Fibroblast of peridontal ligament (primary cell): ENCODE measurements around the gene PRKCB.

Source experiments
- DNase-seq: peaks from one replicate; pipeline ENCODE4 v3.0.0-alpha.2; 2010; ENCODE audit errors: extremely low read depth

PRKCB gene

GRCh38 chr16:24166661-24167528 is 331.1 kb downstream of the PRKCB start:
- no peak for DNase-seq

- no peak for DNase-seq
These were observed 333.1 kb downstream of the PRKCB start for GRCh38 chr16:24168856-24169255.

- no peak for DNase-seq
These were observed 334.6 kb downstream of the PRKCB start for GRCh38 chr16:24170407-24170806.

GRCh38 chr16:24174504-24174903 is 338.7 kb downstream of the PRKCB start:
- no peak for DNase-seq

GRCh38 chr16:24174957-24175356 is 339.2 kb downstream of the PRKCB start:
- DNase-seq, result no peak

GRCh38 chr16:24178496-24178895 is 342.7 kb downstream of the PRKCB start:
- no peak for DNase-seq

- DNase-seq, result no peak
These were observed 344.7 kb downstream of the PRKCB start for GRCh38 chr16:24180451-24180850.

- DNase-seq, result no peak
These were observed 352.3 kb downstream of the PRKCB start for GRCh38 chr16:24188021-24188542.

GRCh38 chr16:24188751-24189318 is 353.1 kb downstream of the PRKCB start:
- DNase-seq, result no peak

GRCh38 chr16:24189941-24190340 is 354.2 kb downstream of the PRKCB start:
- DNase-seq, result no peak

- no peak for DNase-seq
These were observed 356.2 kb downstream of the PRKCB start for GRCh38 chr16:24191876-24192402.

- DNase-seq, result no peak
These were observed 359.4 kb downstream of the PRKCB start for GRCh38 chr16:24195221-24195620.

- no peak for DNase-seq
These were observed 363.2 kb downstream of the PRKCB start for GRCh38 chr16:24198807-24199533.

GRCh38 chr16:24203675-24204074 is 367.9 kb downstream of the PRKCB start:
- no peak for DNase-seq

- DNase-seq, result no peak
These were observed 368.4 kb downstream of the PRKCB start for GRCh38 chr16:24204150-24204665.

- no peak for DNase-seq
These were observed 371.1 kb downstream of the PRKCB start for GRCh38 chr16:24206926-24207325.

- DNase-seq, result no peak
These were observed 372.9 kb downstream of the PRKCB start for GRCh38 chr16:24208710-24209109.

- no peak for DNase-seq
These were observed 379.2 kb downstream of the PRKCB start for GRCh38 chr16:24214992-24215391.

GRCh38 chr16:24216961-24217360 is 381.2 kb downstream of the PRKCB start:
- no peak for DNase-seq

- DNase-seq, result no peak
These were observed 381.7 kb downstream of the PRKCB start for GRCh38 chr16:24217461-24217860.

GRCh38 chr16:24218299-24218698 is 382.5 kb downstream of the PRKCB start:
- no peak for DNase-seq

GRCh38 chr16:24221219-24221618 is 385.4 kb downstream of the PRKCB start:
- DNase-seq, result no peak
